NOMO-1 treated with dmso at 0.1 percent for 144 hours (cell line): ENCODE measurements around the gene TAF11L3.
"Not testable (repeated sequence)": the region's sequence is repeated elsewhere in the genome, so short reads cannot be mapped to it uniquely, and the experiment has no call there.

Source experiments
- DNase-seq: peaks from one replicate; lab custom pipeline; 2025; ENCODE audit not compliant: unreplicated experiment; lab: John Stamatoyannopoulos, UW

TAF11L3 gene

GRCh38 chr5:17518067-17518466 lies at the start of gene TAF11L3:
Gene TAF11L3, plus strand, starts transcription at chr5:17518367.
- DNase-seq: not testable (repeated sequence)

- no peak for DNase-seq
Measured at GRCh38 chr5:17470064-17470463, 48.1 kb upstream of the TAF11L3 start.

GRCh38 chr5:17475064-17475463 lies 43.1 kb upstream of the TAF11L3 start:
- not testable (repeated sequence) for DNase-seq

GRCh38 chr5:17477043-17477442 lies 41.1 kb upstream of the TAF11L3 start:
- no peak for DNase-seq

DNA sequence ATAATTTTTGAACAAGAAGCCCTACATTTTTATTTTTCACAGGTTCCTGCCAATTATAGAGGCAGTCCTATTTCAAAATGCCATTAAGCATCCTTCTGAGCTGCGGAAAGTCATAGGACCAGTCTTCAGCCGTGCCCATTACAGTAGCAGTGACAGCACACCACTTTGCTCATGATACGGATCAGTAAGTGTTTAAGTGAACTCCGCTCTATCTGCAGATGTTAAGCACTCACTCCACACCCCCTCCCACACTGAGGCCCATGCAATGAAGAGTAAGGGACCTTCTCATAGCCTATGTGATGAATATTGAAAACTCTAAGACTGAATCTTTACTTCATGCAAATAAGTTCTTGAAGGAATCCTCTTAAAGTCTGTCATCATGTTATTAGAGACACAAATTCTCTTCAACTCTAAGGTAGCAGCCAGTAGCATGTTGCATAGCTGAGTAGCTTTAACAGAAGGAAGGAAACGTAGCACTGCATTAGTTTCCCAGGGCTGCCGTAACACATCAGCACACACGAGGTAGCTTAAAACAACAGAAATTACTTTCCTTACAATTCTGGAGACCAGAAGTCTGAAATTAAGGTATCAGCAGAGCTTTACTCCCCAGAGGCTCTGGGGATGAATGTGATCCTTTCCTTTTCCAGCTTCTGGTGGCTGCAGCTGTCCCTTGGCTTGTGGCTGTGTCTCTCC lies 40.4 kb upstream of the TAF11L3 start:
- no peak for DNase-seq

- DNase-seq: no peak
Measured at GRCh38 chr5:17481378-17481777, 36.8 kb upstream of the TAF11L3 start.

GRCh38 chr5:17482790-17483189 lies 35.4 kb upstream of the TAF11L3 start:
- no peak for DNase-seq

DNA sequence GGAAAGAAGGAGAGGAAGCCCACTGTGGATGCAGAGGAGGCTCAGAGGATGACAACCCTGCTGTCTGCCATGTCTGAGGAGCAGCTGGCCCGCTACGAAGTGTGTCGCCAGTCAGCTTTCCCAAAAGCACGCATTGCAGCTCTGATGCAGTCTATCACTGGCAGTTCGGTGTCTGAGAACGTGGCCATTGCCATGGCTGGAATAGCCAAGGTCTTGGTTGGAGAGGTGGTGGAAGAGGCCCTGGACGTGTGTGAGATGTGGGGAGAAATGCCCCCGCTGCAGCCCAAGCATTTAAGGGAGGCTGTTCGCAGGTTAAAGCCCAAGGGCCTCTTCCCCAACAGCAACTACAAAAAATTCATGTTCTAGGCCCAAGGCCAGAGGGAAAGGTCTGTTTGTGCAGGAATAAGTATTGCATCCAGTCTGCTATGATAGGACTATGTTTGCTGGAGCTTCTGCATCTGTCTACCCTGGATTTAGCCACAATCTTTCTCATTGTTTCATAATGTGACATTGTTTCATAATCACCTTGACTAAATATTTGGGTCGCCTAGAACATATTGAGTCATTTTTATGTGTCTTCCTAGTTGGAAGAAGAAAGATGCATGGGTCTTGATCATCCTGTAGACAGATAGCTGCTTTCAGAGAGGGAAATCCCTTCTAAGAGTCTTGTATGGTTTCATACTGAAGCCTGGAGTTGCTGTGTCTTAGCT lies 31.5 kb upstream of the TAF11L3 start:
- DNase-seq: not testable (repeated sequence)

GRCh38 chr5:17487174-17487512 lies 31.0 kb upstream of the TAF11L3 start:
- no peak for DNase-seq

DNA sequence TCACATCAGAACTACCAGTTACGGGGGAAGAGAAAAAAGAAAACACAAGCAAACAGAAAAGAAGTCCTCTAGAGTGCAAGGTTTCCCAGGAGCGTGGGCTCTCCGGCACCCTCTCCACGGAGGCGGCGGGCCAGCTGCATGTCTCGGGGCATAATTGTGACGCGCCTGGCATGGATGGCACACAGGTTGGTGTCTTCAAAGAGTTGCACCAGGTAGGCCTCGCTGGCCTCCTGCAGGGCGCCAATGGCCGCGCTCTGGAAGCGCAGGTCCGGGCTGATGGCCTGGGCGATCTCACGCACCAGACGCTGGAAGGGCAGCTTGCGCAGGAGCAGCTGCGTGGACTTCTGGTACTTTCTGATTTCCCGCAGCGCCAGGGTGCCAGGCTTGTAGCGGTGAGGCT lies 26.9 kb upstream of the TAF11L3 start:
- DNase-seq: not testable (repeated sequence)

GRCh38 chr5:17492770-17493169 lies 25.4 kb upstream of the TAF11L3 start:
- DNase-seq: no peak

DNA sequence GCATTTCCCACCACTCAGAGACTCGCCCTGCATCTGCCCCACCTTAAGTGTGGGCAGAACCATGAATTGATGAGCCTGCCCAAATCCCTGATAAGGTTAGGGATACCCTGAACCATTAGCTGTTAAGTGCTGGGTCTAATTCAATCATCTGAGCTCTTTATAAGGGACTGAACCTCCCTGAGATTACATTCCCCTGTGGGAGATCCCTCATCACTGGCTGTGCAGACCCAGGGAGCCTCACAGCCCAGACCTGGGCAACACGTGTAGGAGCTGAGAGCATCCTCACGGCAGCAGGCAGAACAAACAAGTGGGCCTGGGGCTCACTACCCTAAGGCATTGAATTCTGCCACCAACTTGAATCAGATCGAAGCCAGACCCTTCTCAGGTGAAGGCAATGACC lies 20.7 kb upstream of the TAF11L3 start:
- DNase-seq: no peak

DNA sequence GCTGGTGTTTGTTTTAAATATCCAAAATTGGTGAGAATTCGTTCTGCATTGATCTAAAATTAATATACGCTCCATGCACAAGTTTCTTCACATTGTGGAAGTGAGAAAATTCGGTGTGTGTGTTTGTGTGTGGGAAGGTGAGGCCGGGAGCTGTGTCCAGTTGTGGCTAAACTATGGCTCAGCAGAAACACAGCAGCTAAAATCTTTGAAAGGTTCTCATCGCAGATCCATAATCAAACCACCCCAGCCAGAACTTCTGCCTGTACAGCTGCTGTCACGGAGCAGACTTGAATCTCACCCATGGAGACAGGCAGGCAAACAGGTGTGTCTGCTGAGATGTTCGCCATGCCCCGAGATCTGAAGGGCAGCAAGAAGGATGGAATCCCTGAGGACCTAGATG lies 20.2 kb upstream of the TAF11L3 start, which contains the start of gene TAF11L2:
Gene TAF11L2, plus strand, starts transcription at position 301 of the 400 bp plus-strand sequence.
- DNase-seq: not testable (repeated sequence)

DNA sequence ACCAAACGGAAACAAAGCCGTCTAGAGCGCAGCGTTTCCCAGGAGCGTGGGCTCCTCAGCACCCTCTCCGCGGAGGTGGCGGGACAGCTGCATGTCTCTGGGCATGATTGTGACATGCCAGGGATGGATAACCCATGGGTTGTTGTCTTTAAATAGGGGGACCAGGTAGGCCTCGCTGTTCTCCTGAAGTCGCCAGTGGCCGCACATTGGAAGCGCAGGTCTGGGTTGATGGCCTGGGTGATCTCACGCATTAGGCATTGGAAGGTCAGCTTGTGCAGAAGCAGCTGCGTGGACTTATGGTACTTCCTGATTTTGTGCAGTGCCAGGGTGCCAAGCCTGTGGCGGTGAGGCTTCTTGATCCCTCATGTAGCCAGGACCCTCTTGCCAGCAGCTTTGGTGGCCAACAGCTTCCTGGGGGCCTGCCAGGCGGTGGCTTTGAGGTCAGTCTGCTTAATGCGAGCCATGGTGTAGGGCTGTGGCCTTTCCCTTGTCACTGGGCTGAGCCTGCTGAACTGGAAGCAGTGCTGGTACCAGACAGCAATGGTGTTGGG lies 6.3 kb upstream of the TAF11L3 start:
- DNase-seq: no peak

GRCh38 chr5:17517526-17517925 lies 641 bp upstream of the TAF11L3 start:
- DNase-seq: not testable (repeated sequence)

DNA sequence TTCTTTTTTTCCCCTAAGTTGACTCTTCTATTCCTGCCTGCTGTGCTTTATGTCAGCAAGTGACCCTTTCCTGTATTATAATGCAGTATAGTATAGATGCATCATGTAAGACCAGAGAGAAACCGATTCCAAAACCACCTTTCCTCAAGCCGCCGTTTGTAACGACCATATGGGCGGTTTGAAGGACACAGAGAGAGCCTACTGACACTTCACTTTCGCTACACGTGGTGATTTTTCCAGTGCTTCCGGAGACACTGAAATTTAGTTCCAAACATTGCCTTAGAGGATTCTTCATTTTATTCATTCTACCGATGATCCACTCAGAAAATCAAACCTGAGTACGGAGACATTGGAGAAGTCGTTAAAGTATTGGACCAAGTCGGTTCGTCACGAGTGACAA lies 1.3 kb downstream of the TAF11L3 start:
- not testable (repeated sequence) for DNase-seq

- DNase-seq: not testable (repeated sequence)
Measured at GRCh38 chr5:17521501-17521900, 3.3 kb downstream of the TAF11L3 start, which contains the start of gene TAF11L4. Gene TAF11L4, plus strand, starts transcription at chr5:17521801.

DNA sequence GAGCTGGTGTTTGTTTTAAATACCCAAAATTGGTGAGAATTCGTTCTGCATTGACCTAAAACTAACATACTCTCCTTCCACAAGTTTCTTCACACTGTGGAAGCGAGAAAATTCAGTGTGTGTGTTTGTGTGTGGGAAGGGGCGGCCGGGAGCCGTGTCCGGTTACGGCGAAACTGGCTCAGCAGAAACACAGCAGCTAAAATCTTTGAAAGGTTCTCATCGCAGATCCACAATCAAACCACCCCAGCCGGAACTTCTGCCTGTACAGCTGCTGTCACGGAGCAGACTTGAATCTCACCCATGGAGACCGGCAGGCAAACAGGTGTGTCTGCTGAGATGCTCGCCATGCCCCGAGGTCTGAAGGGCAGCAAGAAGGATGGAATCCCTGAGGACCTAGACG lies 6.8 kb downstream of the TAF11L3 start, which contains the start of gene TAF11L5:
Gene TAF11L5, plus strand, starts transcription at position 301 of the 400 bp plus-strand sequence.
- DNase-seq: not testable (repeated sequence)

DNA sequence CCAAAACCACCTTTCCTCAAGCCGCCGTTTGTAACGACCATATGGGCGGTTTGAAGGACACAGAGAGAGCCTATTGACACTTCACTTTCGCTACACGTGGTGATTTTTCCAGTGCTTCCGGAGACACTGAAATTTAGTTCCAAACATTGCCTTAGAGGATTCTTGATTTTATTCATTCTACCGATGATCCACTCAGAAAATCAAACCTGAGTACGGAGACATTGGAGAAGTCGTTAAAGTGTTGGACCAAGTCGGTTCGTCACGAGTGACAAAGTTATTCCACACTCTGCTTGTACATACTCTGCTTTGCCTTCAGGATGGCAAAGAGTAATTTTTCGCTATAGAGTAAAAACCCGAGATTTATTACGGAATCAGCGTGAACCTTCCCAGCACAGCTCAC lies 8.3 kb downstream of the TAF11L3 start:
- DNase-seq: not testable (repeated sequence)

DNA sequence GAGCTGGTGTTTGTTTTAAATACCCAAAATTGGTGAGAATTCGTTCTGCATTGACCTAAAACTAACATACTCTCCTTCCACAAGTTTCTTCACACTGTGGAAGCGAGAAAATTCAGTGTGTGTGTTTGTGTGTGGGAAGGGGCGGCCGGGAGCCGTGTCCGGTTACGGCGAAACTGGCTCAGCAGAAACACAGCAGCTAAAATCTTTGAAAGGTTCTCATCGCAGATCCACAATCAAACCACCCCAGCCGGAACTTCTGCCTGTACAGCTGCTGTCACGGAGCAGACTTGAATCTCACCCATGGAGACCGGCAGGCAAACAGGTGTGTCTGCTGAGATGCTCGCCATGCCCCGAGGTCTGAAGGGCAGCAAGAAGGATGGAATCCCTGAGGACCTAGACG lies 10.2 kb downstream of the TAF11L3 start, which contains the start of gene TAF11L6:
Gene TAF11L6, plus strand, starts transcription at position 301 of the 400 bp plus-strand sequence.
- not testable (repeated sequence) for DNase-seq
